ENCODE results near the gene SNRNP25. TPM values are rescaled to one million over a fixed set of nuclear protein-coding genes. Genes with fewer than 3 reads are reported as not detected.
A peak's percentile ranks its signal among the peaks of the same experiment; 100 is the strongest.

The SNRNP25 gene
- total RNA-seq, 2 donors from 2014 or later, result 54.2 to 66.4 TPM

DNA sequence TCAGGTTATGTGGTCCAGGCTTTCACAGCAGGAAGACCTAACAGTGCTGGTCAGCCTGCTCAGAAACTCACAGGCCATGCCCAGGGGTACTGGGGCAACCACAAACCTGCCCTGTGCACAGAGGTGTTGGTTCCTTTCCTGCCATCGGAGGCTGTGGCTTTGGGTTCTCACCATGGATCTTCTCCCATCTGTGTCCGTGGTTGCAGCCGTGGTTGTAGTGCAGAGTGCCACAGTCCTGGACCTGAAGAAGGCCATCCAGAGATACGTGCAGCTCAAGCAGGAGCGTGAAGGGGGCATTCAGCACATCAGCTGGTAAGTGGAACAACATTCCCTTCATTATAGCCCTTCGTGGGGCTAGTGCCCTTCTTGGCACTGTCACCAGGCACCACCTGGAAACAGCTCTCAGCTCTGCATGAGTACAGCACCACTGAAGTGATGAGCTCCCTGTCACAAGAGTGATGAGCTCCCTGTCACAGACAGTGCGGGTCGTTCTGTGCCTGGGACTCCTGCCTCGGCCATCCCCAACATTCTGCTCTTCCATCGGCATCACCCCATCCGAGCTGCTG lies 2.0 kb downstream of the SNRNP25 start:
- H3K36me3 ChIP-seq (ENCODE audit: control insufficient read depth, insufficient read depth, low read length), result peaks cover 55% of the 10 kb centered on the region

GRCh38 chr16:56231-56927 lies 2.8 kb downstream of the SNRNP25 start:
- no peaks in the 10 kb centered on the region for H3K27me3 Mint-ChIP-seq (ENCODE audit: insufficient read depth)
- no peak overlapping the region for H3K9ac ChIP-seq (ENCODE audit: extremely low read depth, low read length, poor library complexity, severe bottlenecking)
- no peak overlapping the region for H3K27ac ChIP-seq (ENCODE audit: low read depth, low read length)
- H3K27ac Mint-ChIP-seq, result no peak overlapping the region
- no peak for DNase-seq
- no peaks in the 10 kb centered on the region for H3K4me1 ChIP-seq (ENCODE audit: control insufficient read depth, insufficient read depth, low read length)
- H3K9me3 Mint-ChIP-seq, result peaks cover 2% of the 10 kb centered on the region
- H3K4me1 Mint-ChIP-seq, result peaks cover 5% of the 10 kb centered on the region
- 94 to 98% methylated on average over 12 to 17 of the region's 17 CpGs for WGBS, 2 experiments (ENCODE audit: insufficient coverage in 1 of 2, insufficient read length in 1 of 2)
- H3K9me3 ChIP-seq (ENCODE audit: control insufficient read depth, low read length), result no peaks in the 10 kb centered on the region
- no peak overlapping the region for H3K4me3 Mint-ChIP-seq
- H3K27me3 ChIP-seq (ENCODE audit: control insufficient read depth, insufficient read depth, low read length, poor library complexity, severe bottlenecking), result no peaks in the 10 kb centered on the region
- TF ChIP-seq, protein P1, sequence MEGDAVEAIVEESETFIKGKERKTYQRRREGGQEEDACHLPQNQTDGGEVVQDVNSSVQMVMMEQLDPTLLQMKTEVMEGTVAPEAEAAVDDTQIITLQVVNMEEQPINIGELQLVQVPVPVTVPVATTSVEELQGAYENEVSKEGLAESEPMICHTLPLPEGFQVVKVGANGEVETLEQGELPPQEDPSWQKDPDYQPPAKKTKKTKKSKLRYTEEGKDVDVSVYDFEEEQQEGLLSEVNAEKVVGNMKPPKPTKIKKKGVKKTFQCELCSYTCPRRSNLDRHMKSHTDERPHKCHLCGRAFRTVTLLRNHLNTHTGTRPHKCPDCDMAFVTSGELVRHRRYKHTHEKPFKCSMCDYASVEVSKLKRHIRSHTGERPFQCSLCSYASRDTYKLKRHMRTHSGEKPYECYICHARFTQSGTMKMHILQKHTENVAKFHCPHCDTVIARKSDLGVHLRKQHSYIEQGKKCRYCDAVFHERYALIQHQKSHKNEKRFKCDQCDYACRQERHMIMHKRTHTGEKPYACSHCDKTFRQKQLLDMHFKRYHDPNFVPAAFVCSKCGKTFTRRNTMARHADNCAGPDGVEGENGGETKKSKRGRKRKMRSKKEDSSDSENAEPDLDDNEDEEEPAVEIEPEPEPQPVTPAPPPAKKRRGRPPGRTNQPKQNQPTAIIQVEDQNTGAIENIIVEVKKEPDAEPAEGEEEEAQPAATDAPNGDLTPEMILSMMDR (conservative IDR thresholded peaks at IDR 0.05), result no peak
- peaks cover 50% of the 10 kb centered on the region for H3K36me3 Mint-ChIP-seq (ENCODE audit: low read depth)
- H3K4me3 ChIP-seq (ENCODE audit: low read length), result no peak overlapping the region
- peaks cover 51% of the 10 kb centered on the region for H3K36me3 ChIP-seq (ENCODE audit: control insufficient read depth, insufficient read depth, low read length)

More for the DNA sequence above, 2.0 kb downstream of the SNRNP25 start:
- H3K9me3 ChIP-seq (ENCODE audit: control insufficient read depth, low read length), result no peaks in the 10 kb centered on the region
- no peak overlapping the region for H3K9ac ChIP-seq (ENCODE audit: extremely low read depth, low read length, poor library complexity, severe bottlenecking)
- H3K27ac ChIP-seq (ENCODE audit: low read depth, low read length), result no peak overlapping the region
- TF ChIP-seq, protein P1 (conservative IDR thresholded peaks at IDR 0.05), result no peak
- H3K27me3 ChIP-seq (ENCODE audit: control insufficient read depth, insufficient read depth, low read length, poor library complexity, severe bottlenecking), result no peaks in the 10 kb centered on the region
- WGBS, 2 experiments (ENCODE audit: insufficient coverage in 1 of 2, insufficient read length in 1 of 2), result 93 to 98% methylated on average over 9 to 11 of the region's 11 CpGs
- Mint-ChIP-seq H3K27me3 (ENCODE audit: insufficient read depth) (no peaks in the 10 kb centered on the region), H3K27ac (no peak overlapping the region), H3K4me1 (peaks cover 13% of the 10 kb centered on the region), H3K9me3 (peaks cover 2% of the 10 kb centered on the region), H3K4me3 (peak overlapping the region; percentile 97), H3K36me3 (ENCODE audit: low read depth) (peaks cover 54% of the 10 kb centered on the region)
- no peak for DNase-seq
- no peak overlapping the region for H3K4me3 ChIP-seq (ENCODE audit: low read length)
- no peaks in the 10 kb centered on the region for H3K4me1 ChIP-seq (ENCODE audit: control insufficient read depth, insufficient read depth, low read length)

- 93 to 95% methylated on average over 6 to 8 of the region's 8 CpGs for WGBS, 2 experiments (ENCODE audit: insufficient coverage in 1 of 2, insufficient read length in 1 of 2)
- Mint-ChIP-seq H3K4me1 (peaks cover 3% of the 10 kb centered on the region), H3K27ac (peak overlapping the region; percentile 12), H3K27me3 (ENCODE audit: insufficient read depth) (no peaks in the 10 kb centered on the region), H3K4me3 (no peak overlapping the region), H3K36me3 (ENCODE audit: low read depth) (peaks cover 48% of the 10 kb centered on the region), H3K9me3 (peaks cover 2% of the 10 kb centered on the region)
- Histone ChIP-seq H3K4me1 (ENCODE audit: control insufficient read depth, insufficient read depth, low read length) (no peaks in the 10 kb centered on the region), H3K27me3 (ENCODE audit: control insufficient read depth, insufficient read depth, low read length, poor library complexity, severe bottlenecking) (no peaks in the 10 kb centered on the region), H3K27ac (ENCODE audit: low read depth, low read length) (no peak overlapping the region), H3K4me3 (ENCODE audit: low read length) (no peak overlapping the region), H3K36me3 (ENCODE audit: control insufficient read depth, insufficient read depth, low read length) (peaks cover 50% of the 10 kb centered on the region), H3K9ac (ENCODE audit: extremely low read depth, low read length, poor library complexity, severe bottlenecking) (no peak overlapping the region), H3K9me3 (ENCODE audit: control insufficient read depth, low read length) (no peaks in the 10 kb centered on the region)
- TF ChIP-seq, protein P1 (conservative IDR thresholded peaks at IDR 0.05), result no peak
- DNase-seq, result no peak
Observed at GRCh38 chr16:57711-58110, 4.1 kb downstream of the SNRNP25 start.
